Coronary artery (tissue), 2 donors: ENCODE measurements around the gene TMEM161B.

ENCODE experiments used
- DNase-seq: peaks from one replicate; pipeline ENCODE4 v3.0.0-alpha.2; 2017; ENCODE audit warnings: low spot score
- H3K27ac ChIP-seq, 2 donors: fragments of 200-600 bp; sonication (generic); one replicate each; pipeline ENCODE4 v1.5.1; 2016 to 2019
- H3K4me3 ChIP-seq: fragments of 200-600 bp; sonication (generic); 2 replicates; pipeline ENCODE4 v1.5.1; 2016; ENCODE audit warnings: mild to moderate bottlenecking, moderate library complexity
- TF ChIP-seq, protein P1 (sequence below): fragments of 200-600 bp; sonication (generic); IDR thresholded peaks from one replicate; pipeline ENCODE4 v1.5.1; 2019; ENCODE audit warnings: antibody characterized with exemption

TMEM161B gene

DNA sequence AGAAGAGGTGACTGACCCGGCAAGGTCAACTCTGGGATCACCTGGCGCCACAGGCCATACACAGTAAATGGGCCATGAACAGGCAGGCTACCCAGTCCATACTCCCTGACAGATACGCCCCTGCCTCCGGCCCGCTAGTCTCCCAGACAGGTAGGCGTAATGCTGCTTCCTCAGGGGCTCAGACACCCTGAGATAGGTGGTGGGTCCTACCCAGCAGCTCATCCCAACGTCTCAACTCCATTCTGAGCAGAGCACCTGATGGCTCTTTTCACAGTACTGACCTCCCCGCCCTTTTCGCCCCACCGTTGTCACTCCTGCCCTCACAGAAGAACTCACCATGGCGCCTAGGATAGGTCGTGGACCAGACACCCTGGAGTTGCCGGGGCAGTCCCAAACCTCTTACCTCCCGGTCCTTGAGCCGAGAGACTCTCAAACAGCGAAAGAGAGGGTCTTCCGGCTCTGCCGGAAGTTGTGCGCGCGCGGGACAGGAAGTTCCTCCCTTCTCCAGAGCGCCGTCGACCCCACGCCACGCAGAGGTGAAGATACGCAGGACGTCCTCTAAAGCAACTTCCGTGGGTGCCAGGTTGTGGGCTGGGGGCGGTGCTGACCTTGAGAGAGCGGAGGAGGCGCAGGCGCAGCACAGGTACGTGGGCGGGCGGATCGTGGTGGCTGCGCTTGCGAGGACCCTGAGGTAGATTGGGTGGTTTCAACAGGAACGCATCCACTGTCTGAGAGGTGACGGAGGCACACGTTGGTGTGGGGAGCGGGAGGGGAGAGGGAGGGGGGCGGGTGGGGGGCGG, at the start of gene TMEM161B:
Gene TMEM161B (minus strand): TSS at position 461 of the 800 bp plus-strand sequence. CDS start 122 bp downstream, at position 339.
- DNase-seq, result peak; percentile 84
- H3K4me3 ChIP-seq, result peak within 1 kb of the TSS; percentile 92
- peak within 1 kb of the TSS; percentile 65 to 71 for H3K27ac ChIP-seq
- TF ChIP-seq, protein P1, sequence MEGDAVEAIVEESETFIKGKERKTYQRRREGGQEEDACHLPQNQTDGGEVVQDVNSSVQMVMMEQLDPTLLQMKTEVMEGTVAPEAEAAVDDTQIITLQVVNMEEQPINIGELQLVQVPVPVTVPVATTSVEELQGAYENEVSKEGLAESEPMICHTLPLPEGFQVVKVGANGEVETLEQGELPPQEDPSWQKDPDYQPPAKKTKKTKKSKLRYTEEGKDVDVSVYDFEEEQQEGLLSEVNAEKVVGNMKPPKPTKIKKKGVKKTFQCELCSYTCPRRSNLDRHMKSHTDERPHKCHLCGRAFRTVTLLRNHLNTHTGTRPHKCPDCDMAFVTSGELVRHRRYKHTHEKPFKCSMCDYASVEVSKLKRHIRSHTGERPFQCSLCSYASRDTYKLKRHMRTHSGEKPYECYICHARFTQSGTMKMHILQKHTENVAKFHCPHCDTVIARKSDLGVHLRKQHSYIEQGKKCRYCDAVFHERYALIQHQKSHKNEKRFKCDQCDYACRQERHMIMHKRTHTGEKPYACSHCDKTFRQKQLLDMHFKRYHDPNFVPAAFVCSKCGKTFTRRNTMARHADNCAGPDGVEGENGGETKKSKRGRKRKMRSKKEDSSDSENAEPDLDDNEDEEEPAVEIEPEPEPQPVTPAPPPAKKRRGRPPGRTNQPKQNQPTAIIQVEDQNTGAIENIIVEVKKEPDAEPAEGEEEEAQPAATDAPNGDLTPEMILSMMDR, result no peak

DNA sequence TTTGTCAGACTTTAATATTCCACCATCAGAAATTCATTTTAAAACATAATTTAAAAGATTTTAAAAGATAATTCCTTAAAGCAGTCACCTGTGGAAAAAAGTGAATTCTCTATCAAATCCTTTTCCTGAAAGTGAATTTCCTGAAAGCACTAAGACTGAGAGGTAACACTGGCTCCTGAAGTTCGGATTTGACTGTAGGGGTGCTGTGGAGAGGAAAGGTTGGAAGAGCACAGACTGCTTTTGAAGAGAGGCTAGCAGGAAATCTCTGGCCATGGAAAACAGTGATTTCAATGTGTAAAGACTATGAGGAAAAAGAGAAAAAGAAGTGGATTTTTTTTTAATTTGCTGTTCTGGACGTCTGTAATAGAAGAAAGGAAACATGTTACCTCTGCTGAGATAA, 35.7 kb upstream of the TMEM161B start:
- no peak for DNase-seq
- no peak overlapping the region for H3K4me3 ChIP-seq
- TF ChIP-seq, protein P1, result no peak
- H3K27ac ChIP-seq, result no peak overlapping the region

DNA sequence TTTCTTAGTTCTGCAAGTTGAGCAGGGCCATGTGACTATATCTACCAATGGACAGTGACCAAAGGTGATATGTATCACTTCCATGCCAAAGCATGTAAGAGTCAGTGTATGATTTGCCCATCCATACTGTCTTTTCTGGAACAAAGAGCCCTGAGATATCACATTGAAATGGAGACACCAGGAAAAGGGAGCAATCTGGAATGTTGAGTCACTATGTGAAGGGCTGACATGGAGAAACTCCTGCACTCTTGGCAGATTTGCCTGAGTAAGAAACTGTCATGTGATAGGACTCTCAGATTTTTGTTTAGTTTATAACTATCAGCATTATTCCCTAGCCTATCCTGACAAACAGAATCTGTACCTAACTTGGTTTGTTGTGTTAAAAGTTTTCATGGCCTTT, 29.8 kb upstream of the TMEM161B start:
- DNase-seq, result no peak
- TF ChIP-seq, protein P1, result no peak
- no peak overlapping the region for H3K4me3 ChIP-seq
- no peak overlapping the region for H3K27ac ChIP-seq

DNA sequence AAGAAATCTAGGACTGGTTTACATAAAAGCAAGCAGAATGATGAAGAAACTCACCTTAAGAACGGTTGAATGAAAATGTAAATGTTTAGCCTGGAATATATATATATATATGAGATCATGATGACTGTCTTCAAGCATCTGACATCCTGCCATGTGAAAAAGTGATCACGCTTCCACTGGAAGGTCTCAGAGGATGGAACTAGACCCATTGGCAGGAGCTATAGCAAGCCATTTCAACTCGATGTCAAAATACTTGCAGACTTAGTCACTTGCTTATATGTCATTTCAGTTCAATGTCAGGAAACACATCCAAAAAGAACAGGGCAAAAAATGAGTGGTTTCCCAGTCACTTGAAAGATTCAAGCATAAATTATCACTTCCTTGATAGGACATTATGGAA, 22.2 kb upstream of the TMEM161B start:
- DNase-seq, result no peak
- no peak overlapping the region for H3K27ac ChIP-seq
- H3K4me3 ChIP-seq, result no peak overlapping the region
- TF ChIP-seq, protein P1, result no peak

DNA sequence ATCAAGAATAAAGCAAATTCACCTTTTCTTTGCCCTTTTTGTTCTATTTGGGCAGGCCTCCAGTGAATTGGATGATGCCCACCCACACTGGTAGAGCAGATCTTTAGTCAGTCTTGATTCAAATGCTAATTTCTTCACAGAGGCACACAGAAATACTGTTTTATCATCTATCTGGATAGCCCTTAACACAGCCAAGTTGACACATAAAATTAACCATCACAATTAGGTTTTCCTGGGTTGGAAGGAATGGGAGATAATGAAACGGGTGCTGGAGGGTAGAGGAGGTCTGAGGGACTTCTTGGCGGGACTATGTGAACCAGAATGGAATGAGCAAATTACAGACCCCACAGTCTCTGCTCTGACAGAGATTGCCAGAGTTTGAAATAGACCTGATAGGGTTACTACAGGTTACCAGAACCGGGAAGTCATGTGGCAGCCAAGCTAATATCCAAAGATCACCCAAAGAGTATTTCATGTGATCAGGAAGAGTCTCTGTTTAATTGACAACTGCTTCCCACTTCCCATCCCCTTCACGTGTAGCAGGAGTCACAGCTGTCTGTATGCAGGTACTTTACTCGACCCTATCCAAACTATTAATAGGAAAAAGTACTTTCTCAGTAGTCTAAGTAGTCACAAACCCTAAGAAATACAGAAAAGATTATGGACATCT, 20.0 kb upstream of the TMEM161B start:
- H3K4me3 ChIP-seq, result no peak overlapping the region
- no peak for DNase-seq
- TF ChIP-seq, protein P1, result no peak
- H3K27ac ChIP-seq, result no peak overlapping the region

DNA sequence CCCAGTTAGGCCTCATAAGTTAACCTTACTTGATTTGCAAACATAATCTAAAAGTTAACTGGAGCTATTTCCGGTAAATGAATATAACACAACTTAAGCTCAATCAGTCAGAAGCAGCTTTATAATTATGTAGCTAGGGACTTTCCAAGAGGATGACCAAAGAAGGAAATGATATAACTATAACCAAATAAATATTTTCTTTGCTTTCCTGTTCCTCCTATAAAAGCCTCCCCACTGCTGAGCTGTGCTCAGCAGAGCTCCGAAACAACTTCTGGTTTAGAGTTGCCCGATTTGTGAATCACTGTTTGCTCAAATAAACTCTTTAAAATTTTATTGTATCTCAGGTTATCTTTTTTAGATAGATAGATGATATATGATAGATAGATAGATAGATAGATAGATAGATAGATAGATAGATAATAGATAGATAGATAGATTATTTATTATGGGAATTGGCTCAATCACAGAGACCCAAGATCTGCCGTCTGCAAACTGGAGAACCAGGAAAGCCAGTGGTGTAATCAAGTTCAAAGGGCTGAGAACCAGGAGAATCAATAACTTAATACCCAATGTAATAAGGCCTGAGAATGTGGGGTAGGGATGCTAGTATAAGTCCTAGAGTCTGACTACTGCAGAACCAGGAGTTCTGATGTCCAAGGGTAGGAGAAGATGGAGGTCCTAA, 19.3 kb upstream of the TMEM161B start:
- H3K4me3 ChIP-seq, result no peak overlapping the region
- H3K27ac ChIP-seq, result no peak overlapping the region
- DNase-seq, result no peak
- TF ChIP-seq, protein P1, result no peak
